Lung microvascular endothelial cell (primary cell): ENCODE results near the gene PSMC4. TPM values are rescaled to one million over a fixed set of nuclear protein-coding genes. Genes with fewer than 3 reads are reported as not detected.
A peak's percentile ranks its signal among the peaks of the same experiment; 100 is the strongest.

ENCODE experiments used
- DNase-seq, 2 donors: peaks; one replicate each; pipeline versions ENCODE4 v3.0.0 to v3.0.0-alpha.2; 2010; ENCODE audit warnings: low read depth in 2 of 2
- total RNA-seq: library from RNA; depleted of rRNA; stranded (reverse); fragments of >200 nt; gene quantifications from 2 replicates; pipeline ENCODE4 v1.2.1, GENCODE V29; 2014

PSMC4 gene
- 57.8 and 65.7 TPM in 2 replicates for total RNA-seq

- DNase-seq: peak; percentile 100
Observed at GRCh38 chr19:39970675-39971379, at the start of gene PSMC4. PSMC4 (plus strand) TSS chr19:39971165; CDS start chr19:39971203, 38 bp downstream.

DNA sequence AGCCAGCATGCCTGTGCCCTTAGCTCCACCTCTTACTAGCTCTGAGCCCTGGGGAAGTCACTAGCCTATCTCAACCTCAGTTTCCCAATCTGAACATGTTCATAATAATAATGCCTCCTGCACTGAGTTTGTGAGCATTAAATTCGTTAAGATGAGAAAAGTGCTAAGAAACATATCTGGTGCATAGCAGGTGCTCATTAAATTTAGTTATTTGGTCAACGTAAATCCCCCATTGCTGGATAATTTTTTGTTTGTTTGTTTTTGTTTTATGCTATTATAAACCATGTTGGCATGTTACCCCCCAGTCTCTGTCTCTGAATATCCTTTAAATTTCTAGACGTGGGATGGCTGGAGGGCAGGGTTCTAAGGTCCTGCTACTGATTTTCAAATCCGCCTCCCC is 47.1 kb upstream of the PSMC4 start:
- DNase-seq: no peak

GRCh38 chr19:39924389-39924788 is 46.6 kb upstream of the PSMC4 start:
- DNase-seq: no peak

DNA sequence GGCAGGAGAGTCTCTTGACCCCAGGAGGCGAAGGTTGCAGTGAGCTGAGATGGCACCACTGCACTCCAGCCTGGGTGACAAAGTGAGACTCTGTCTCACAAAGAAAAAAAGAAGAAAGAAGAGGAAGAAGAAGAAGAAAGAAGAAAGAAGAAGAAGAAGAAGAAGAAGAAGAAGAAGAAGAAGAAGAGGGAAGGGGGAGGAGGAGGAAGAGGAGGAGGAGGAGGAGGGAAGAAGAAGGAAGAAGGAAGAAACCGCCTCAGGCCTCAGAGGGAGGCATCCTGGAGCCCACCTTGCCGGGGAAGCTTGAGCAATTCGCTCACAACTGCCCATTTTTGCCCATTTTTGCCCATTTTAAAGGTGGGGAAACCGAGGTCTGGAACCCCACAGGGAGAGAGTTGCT is 46.0 kb upstream of the PSMC4 start:
- DNase-seq: no peak

- no peak for DNase-seq
Observed at GRCh38 chr19:39926170-39926760, 44.7 kb upstream of the PSMC4 start.

GRCh38 chr19:39927076-39927475 is 43.9 kb upstream of the PSMC4 start:
- no peak for DNase-seq

DNA sequence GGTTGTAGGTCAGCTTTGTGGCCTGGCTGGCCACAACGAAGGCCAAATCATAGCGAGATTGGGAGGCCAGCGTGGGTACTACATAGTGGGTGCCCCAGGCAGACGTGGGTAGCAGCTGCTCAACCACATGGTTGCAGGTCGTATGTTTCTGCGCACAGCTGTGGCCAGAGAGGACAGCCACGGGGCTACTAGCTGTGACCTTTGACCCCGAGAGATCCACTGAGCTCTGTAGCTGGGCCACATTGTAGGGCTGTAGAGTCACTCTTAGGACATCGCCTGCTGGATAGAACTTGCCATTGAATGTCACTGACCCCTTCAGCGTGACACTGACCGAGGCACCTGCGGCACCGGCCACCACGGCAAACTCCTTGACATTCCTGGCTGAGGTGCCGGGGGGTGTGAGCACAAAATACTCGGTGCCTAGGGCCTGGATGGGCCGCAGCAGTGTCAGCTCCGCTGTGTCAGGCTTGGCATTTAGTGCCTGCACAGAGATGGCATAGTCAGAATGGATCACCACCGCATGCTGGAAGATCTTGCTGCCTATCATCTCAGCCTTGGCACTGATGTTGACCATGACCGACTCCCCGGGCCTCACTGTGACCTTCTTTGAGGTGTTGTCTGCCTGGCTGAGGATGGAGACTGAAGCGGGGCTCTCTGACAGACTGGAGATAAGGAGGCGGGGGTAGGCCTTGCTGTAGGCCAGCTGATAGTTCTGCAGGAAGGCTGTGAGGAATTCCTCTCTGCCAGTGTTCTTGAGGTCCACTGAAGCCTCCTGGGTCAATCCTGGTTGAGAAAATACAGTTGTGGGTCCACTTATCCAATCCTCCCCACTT is 43.2 kb upstream of the PSMC4 start:
- no peak for DNase-seq

GRCh38 chr19:39928357-39928725 is 42.6 kb upstream of the PSMC4 start:
- DNase-seq: no peak

GRCh38 chr19:39929750-39930149 is 41.2 kb upstream of the PSMC4 start:
- no peak for DNase-seq

GRCh38 chr19:39934584-39935363 is 36.2 kb upstream of the PSMC4 start, which contains the start of gene FCGBP:
FCGBP (minus strand) TSS chr19:39934634.
- DNase-seq: no peak

- no peak for DNase-seq
Observed at GRCh38 chr19:39935364-39935661, 35.7 kb upstream of the PSMC4 start.

DNA sequence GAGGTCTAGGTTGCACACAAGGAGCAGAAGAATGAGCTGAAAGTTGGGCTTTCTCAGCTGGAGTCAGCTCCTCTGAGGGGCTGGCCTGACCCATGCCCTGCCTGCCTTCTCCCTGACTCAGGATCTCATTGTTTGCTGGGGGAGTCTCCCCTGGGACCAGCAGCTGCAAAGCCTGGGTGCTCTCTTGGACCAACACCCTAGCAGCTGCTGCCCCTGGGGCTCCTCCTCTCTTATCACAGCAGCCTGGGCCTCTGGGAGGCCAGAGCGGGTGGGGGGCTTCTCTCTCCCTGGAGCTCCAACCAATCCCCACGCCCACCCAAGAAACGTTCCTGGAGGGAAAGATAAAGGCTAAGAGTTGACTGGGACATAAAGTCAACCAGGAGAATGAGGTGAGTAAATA is 34.9 kb upstream of the PSMC4 start:
- no peak for DNase-seq

- DNase-seq: no peak
Observed at GRCh38 chr19:39936622-39937021, 34.3 kb upstream of the PSMC4 start.

- DNase-seq: no peak
Observed at GRCh38 chr19:39937094-39937720, 33.8 kb upstream of the PSMC4 start.

GRCh38 chr19:39937787-39938186 is 33.2 kb upstream of the PSMC4 start:
- DNase-seq: peak in 1 of 2 donors; percentile 8

DNA sequence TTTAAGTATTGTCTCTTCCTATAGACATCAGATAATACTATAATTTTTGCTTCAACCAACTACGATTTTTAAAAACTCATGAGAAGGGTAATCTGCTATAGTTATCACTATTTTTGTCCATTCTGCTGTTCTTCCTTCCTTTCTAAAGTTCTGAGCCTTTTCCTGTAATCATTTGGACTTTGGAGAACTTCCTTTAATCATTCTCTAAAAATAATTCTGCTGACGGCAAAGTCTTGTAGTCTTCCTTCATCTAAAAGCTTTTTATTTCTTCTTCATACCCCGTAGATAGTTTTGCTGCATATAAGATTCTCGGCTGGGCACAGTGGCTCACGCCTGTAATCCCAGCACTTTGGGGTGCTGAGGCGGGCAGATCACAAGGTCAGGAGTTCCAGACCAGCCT is 31.4 kb upstream of the PSMC4 start:
- DNase-seq: no peak

DNA sequence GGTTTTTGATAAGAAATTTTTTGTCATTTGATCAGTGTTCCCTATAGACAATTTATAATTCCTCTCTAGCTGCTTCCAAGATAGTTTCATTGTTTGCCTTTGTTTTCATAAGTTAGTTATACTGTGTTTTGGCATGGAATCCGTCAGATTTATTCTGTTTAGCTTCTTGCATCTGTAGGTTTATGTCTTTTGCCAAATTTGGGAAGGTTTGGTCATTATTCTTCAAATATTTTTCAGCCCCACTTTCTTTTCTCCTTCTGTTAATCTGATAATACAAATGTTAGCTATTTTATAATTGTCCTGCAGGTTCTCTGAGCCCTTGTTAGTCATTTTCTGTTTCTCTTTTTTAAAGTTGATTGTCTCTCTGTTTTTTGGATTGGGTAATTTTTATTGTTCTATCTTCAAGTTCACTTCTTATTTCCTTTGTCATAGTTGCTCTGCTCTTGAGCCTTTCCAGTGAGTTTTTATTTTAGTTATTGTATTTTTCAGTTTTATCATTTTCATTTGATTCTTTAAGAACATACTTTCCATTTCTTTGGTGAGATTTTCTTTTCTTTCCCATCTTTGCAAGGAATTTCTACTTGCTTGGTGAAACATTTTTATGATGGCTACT is 30.6 kb upstream of the PSMC4 start:
- no peak for DNase-seq

GRCh38 chr19:39941151-39941550 is 29.8 kb upstream of the PSMC4 start:
- no peak for DNase-seq

- peak in 1 of 2 donors; percentile 38 for DNase-seq
Observed at GRCh38 chr19:39941615-39942365, 29.2 kb upstream of the PSMC4 start.

DNA sequence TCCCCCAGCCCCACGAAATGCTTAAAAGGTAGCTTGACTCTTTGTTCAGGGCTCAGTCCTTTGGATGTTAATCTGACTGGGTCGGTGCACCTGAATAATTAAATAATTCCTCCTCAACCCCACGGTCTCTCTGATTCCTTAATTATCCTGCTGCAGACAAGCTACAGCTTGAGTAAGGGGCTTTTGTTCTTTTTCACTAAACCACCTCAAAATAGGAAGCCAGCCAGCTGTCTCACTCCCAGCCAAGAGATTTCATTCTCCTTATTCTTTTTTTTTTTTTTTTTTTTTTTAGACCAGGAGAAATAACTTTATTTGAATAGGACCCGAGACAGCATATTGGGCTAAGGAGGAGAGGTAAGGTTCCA is 28.6 kb upstream of the PSMC4 start:
- no peak for DNase-seq
